ENCODE measurements around the gene TINAGL1.

The TINAGL1 gene

GRCh38 chr1:31632649-31633048 lies 56.3 kb downstream of the TINAGL1 start:
- no peak for DNase-seq

GRCh38 chr1:31633117-31633516 lies 56.8 kb downstream of the TINAGL1 start:
- DNase-seq, result no peak

Data from fibroblast of upper back skin (primary cell).